H9 (cell line): ENCODE results near the gene LSP1. TPM values are rescaled to one million over a fixed set of nuclear protein-coding genes. Genes with fewer than 3 reads are reported as not detected.
"Not testable (repeated sequence)": the region's sequence is repeated elsewhere in the genome, so short reads cannot be mapped to it uniquely, and the experiment has no call there.

Experiments used
- DNase-seq: peaks from one replicate; pipeline ENCODE4 v3.0.0-alpha.2; 2017
- H2AFZ ChIP-seq: one replicate; pipeline ENCODE4 v1.6.1; 2013; ENCODE audit warnings: mild to moderate bottlenecking, low read length, control low read depth, moderate library complexity
- H2AK5ac ChIP-seq: 2 replicates; pipeline ENCODE4 v1.6.1; 2013; ENCODE audit warnings: low read length, control low read depth, mixed read lengths; ENCODE audit not compliant: insufficient read length
- H2BK120ac ChIP-seq: one replicate; pipeline ENCODE4 v1.6.1; 2013; ENCODE audit warnings: low read depth, mild to moderate bottlenecking, low read length, control low read depth, inconsistent platforms; ENCODE audit not compliant: poor library complexity, severe bottlenecking
- H2BK12ac ChIP-seq: 2 replicates; pipeline ENCODE4 v1.6.1; 2013; ENCODE audit warnings: low read length, control low read depth, mixed read lengths, low read depth; ENCODE audit not compliant: insufficient read length
- H2BK15ac ChIP-seq: 2 replicates; pipeline ENCODE4 v1.6.1; 2013; ENCODE audit warnings: low read depth, low read length, control low read depth
- H2BK20ac ChIP-seq: one replicate; pipeline ENCODE4 v1.6.1; 2013; ENCODE audit warnings: low read depth, mild to moderate bottlenecking, low read length, control low read depth, inconsistent platforms; ENCODE audit not compliant: poor library complexity, severe bottlenecking
- H2BK5ac ChIP-seq: 2 replicates; pipeline ENCODE4 v1.6.1; 2013; ENCODE audit warnings: low read length, control low read depth, mixed read lengths; ENCODE audit not compliant: insufficient read length
- H3K14ac ChIP-seq: 2 replicates; pipeline ENCODE4 v1.6.1; 2013; ENCODE audit warnings: low read length, control low read depth; ENCODE audit not compliant: insufficient read depth
- H3K18ac ChIP-seq: 2 replicates; pipeline ENCODE4 v1.6.1; 2013; ENCODE audit warnings: low read depth, mild to moderate bottlenecking, mixed read lengths, low read length, control low read depth; ENCODE audit not compliant: insufficient read length
- H3K23ac ChIP-seq: 2 replicates; pipeline ENCODE4 v1.6.1; 2013; ENCODE audit warnings: low read length, control low read depth, mixed read lengths, low read depth; ENCODE audit not compliant: insufficient read length
- H3K23me2 ChIP-seq: 2 replicates; pipeline ENCODE4 v1.6.1; 2013; ENCODE audit warnings: low read depth, mild to moderate bottlenecking, mixed read lengths, low read length, control low read depth; ENCODE audit not compliant: insufficient read length, poor library complexity, severe bottlenecking
- H3K27ac ChIP-seq: 2 replicates; pipeline ENCODE4 v1.5.1; 2013; ENCODE audit warnings: low read length, control low read depth, mixed read lengths, low read depth; ENCODE audit not compliant: insufficient read length
- H3K27me3 ChIP-seq: 2 replicates; pipeline ENCODE4 v1.6.1; 2013; ENCODE audit warnings: low read length, control low read depth, inconsistent platforms; ENCODE audit not compliant: insufficient read depth
- H3K4ac ChIP-seq: 2 replicates; pipeline ENCODE4 v1.6.1; 2013; ENCODE audit warnings: low read depth, mild to moderate bottlenecking, control low read depth, inconsistent platforms, low read length, moderate library complexity
- H3K4me1 ChIP-seq: 2 replicates; pipeline ENCODE4 v1.6.1; 2013; ENCODE audit warnings: low read length, control low read depth, inconsistent platforms; ENCODE audit not compliant: insufficient read depth
- H3K4me2 ChIP-seq: 2 replicates; pipeline ENCODE4 v1.6.1; 2013; ENCODE audit warnings: low read length, control low read depth, mixed read lengths; ENCODE audit not compliant: insufficient read length, insufficient read depth
- H3K56ac ChIP-seq: 2 replicates; pipeline ENCODE4 v1.6.1; 2013; ENCODE audit warnings: low read depth, mild to moderate bottlenecking, mixed read lengths, low read length, control low read depth; ENCODE audit not compliant: insufficient read length
- H3K79me1 ChIP-seq: 2 replicates; pipeline ENCODE4 v1.6.1; 2013; ENCODE audit warnings: low read depth, mild to moderate bottlenecking, moderate library complexity, low read length, control low read depth, inconsistent platforms; ENCODE audit not compliant: insufficient read depth, poor library complexity, severe bottlenecking
- H3K79me2 ChIP-seq: 2 replicates; pipeline ENCODE4 v1.6.1; 2013; ENCODE audit warnings: low read length, control low read depth, inconsistent platforms; ENCODE audit not compliant: insufficient read depth
- H3K9ac ChIP-seq: 2 replicates; pipeline ENCODE4 v1.6.1; 2013; ENCODE audit warnings: low read length, control low read depth, mixed read lengths; ENCODE audit not compliant: insufficient read length; ENCODE audit errors: extremely low read depth
- H3K9me3 ChIP-seq: one replicate; pipeline ENCODE4 v1.6.1; 2013; ENCODE audit warnings: low read depth, low read length, inconsistent platforms; ENCODE audit not compliant: control insufficient read depth
- H3T11ph ChIP-seq: one replicate; pipeline ENCODE4 v1.6.1; 2013; ENCODE audit warnings: mild to moderate bottlenecking, low read length, control low read depth, inconsistent platforms
- H4K20me1 ChIP-seq: one replicate; pipeline ENCODE4 v1.6.1; 2013; ENCODE audit not compliant: control insufficient read depth, insufficient read length, insufficient read depth
- H4K5ac ChIP-seq: 2 replicates; pipeline ENCODE4 v1.6.1; 2013; ENCODE audit warnings: low read depth, mild to moderate bottlenecking, mixed read lengths, low read length, control low read depth; ENCODE audit not compliant: insufficient read length
- H4K8ac ChIP-seq: replicated peaks from 2 replicates; pipeline ENCODE4 v1.6.1; 2013; ENCODE audit warnings: low read length, control low read depth, mixed read lengths, low read depth; ENCODE audit not compliant: insufficient read length
- H4K91ac ChIP-seq: 2 replicates; pipeline ENCODE4 v1.6.1; 2013; ENCODE audit warnings: low read depth, mild to moderate bottlenecking, moderate library complexity, mixed read lengths, low read length, control low read depth; ENCODE audit not compliant: insufficient read length
- H3K27ac Mint-ChIP-seq, 3 experiments: 2 replicates in 2 of 3; 3 replicates in 1 of 3; pipeline ENCODE4 v1.8.0; 2020 to 2021; ENCODE audit warnings: mixed read lengths in 3 of 3, mild to moderate bottlenecking in 1 of 3, moderate library complexity in 1 of 3
- H3K27me3 Mint-ChIP-seq: 2 replicates; pipeline ENCODE4 v1.8.0; 2021; ENCODE audit warnings: low read depth, mild to moderate bottlenecking, moderate library complexity, mixed read lengths
- H3K36me3 Mint-ChIP-seq, 3 experiments: 2 replicates in 2 of 3; 3 replicates in 1 of 3; pipeline ENCODE4 v1.8.0; 2020 to 2021; ENCODE audit warnings: low read depth in 3 of 3, mixed read lengths in 3 of 3; ENCODE audit not compliant: insufficient read depth in 1 of 3
- H3K4me1 Mint-ChIP-seq, 2 experiments: 2 replicates each; pipeline ENCODE4 v1.8.0; 2020; ENCODE audit warnings: mixed read lengths in 2 of 2
- H3K4me3 Mint-ChIP-seq, 2 experiments: 2 replicates in 1 of 2; 3 replicates in 1 of 2; pipeline ENCODE4 v1.8.0; 2020 to 2021; ENCODE audit warnings: mild to moderate bottlenecking in 2 of 2, mixed read lengths in 2 of 2, moderate library complexity in 1 of 2
- H3K9me3 Mint-ChIP-seq, 2 experiments: 2 replicates in 1 of 2; 3 replicates in 1 of 2; pipeline ENCODE4 v1.8.0; 2020; ENCODE audit warnings: mild to moderate bottlenecking in 2 of 2, mixed read lengths in 2 of 2, moderate library complexity in 1 of 2
- WGBS: extraction: QIAGEN DNeasy Blood & Tissue Kit; methylation state at CpG from one replicate; pipeline ENCODE4 v1.1.7; 2013; ENCODE audit warnings: missing lambda C conversion rate, low lambda C conversion rate, mixed read lengths; ENCODE audit not compliant: insufficient read length; ENCODE audit errors: extremely low coverage; 5-methylcytosine and 5-hydroxymethylcytosine counted together
- total RNA-seq: library from RNA; stranded (reverse); gene quantifications from 2 replicates; pipeline ENCODE4 v1.2.1, GENCODE V29; 2021
- TF ChIP-seq, protein P1 (sequence below): fragments of 200-600 bp; sonication (generic); conservative IDR thresholded peaks from 3 replicates; pipeline ENCODE4 v1.8.0; 2021; ENCODE audit warnings: antibody characterized with exemption, mild to moderate bottlenecking

The LSP1 gene
- total RNA-seq, 1 experiment from 2014 or later: not detected

DNA sequence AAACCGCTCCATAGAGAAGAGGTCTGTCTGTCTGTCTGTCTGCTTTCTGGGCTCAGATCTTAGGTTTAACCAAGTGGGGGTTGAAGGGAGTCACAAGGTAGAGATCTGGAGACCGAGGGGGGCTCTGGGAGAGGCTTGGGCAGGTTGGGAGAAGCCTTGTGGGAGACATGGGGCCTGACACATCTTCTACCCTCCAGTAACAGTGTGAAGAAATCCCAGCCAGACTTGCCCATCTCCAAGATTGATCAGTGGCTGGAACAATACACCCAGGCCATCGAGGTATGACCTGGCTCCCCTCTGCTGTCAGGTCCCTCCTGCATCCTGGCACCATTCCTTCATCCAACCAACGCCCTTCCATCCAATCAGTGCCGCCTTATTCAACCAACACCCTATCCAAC is 31.4 kb downstream of the LSP1 start:
- no peak overlapping the region for H4K5ac ChIP-seq
- H3K4ac ChIP-seq: no peak overlapping the region
- H2BK15ac ChIP-seq: no peak overlapping the region
- H3K27me3 ChIP-seq: no peaks in the 10 kb centered on the region
- H3K4me1 ChIP-seq: no peaks in the 10 kb centered on the region
- H3K9ac ChIP-seq: no peak overlapping the region
- no peak overlapping the region for H3T11ph ChIP-seq
- no peak overlapping the region for H3K27ac Mint-ChIP-seq
- H3K14ac ChIP-seq: no peak overlapping the region
- no peaks in the 10 kb centered on the region for H3K36me3 Mint-ChIP-seq
- no peak overlapping the region for H3K4me3 Mint-ChIP-seq
- no peak overlapping the region for H2BK120ac ChIP-seq
- WGBS: no CpG with 5 or more reads among the region's 5 CpGs
- H4K91ac ChIP-seq: no peak overlapping the region
- TF ChIP-seq, protein P1, sequence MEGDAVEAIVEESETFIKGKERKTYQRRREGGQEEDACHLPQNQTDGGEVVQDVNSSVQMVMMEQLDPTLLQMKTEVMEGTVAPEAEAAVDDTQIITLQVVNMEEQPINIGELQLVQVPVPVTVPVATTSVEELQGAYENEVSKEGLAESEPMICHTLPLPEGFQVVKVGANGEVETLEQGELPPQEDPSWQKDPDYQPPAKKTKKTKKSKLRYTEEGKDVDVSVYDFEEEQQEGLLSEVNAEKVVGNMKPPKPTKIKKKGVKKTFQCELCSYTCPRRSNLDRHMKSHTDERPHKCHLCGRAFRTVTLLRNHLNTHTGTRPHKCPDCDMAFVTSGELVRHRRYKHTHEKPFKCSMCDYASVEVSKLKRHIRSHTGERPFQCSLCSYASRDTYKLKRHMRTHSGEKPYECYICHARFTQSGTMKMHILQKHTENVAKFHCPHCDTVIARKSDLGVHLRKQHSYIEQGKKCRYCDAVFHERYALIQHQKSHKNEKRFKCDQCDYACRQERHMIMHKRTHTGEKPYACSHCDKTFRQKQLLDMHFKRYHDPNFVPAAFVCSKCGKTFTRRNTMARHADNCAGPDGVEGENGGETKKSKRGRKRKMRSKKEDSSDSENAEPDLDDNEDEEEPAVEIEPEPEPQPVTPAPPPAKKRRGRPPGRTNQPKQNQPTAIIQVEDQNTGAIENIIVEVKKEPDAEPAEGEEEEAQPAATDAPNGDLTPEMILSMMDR: no peak
- no peaks in the 10 kb centered on the region for H3K79me2 ChIP-seq
- no peak overlapping the region for H3K27ac ChIP-seq
- no peaks in the 10 kb centered on the region for H3K9me3 Mint-ChIP-seq
- H2BK5ac ChIP-seq: no peak overlapping the region
- no peak overlapping the region for H3K4me2 ChIP-seq
- no peaks in the 10 kb centered on the region for H3K4me1 Mint-ChIP-seq
- no peaks in the 10 kb centered on the region for H4K20me1 ChIP-seq
- H3K79me1 ChIP-seq: no peaks in the 10 kb centered on the region
- H3K9me3 ChIP-seq: no peaks in the 10 kb centered on the region
- no peaks in the 10 kb centered on the region for H3K23me2 ChIP-seq
- H3K56ac ChIP-seq: no peak overlapping the region
- H2AFZ ChIP-seq: no peak overlapping the region
- no peak overlapping the region for H2AK5ac ChIP-seq
- no peak overlapping the region for H2BK20ac ChIP-seq
- H4K8ac ChIP-seq: no peak overlapping the region
- H3K23ac ChIP-seq: no peak overlapping the region
- H3K18ac ChIP-seq: no peak overlapping the region
- peaks cover 18% of the 10 kb centered on the region for H3K27me3 Mint-ChIP-seq
- DNase-seq: no peak
- no peak overlapping the region for H2BK12ac ChIP-seq

DNA sequence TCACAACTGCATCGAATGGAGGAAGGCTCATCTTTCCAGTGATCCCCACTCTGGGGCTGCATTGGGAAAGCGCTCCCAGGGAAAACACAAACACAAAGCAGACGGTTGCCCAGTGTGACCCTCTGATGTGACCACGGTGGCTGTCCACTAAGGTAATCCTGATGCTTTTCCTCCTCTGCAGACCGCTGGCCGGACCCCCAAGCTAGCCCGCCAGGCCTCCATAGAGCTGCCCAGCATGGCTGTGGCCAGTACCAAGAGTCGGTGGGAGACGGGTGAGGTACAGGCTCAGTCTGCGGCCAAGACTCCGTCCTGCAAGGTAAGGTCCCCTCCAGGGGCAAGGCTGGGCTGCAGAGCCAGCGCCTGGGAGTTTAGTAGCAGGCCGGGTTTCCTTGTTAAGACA is 33.7 kb downstream of the LSP1 start:
- H3K4me2 ChIP-seq: not testable (repeated sequence)

More for the DNA sequence above, 33.7 kb downstream of the LSP1 start:
- not testable (repeated sequence) for H3K9me3 ChIP-seq, H3K27ac Mint-ChIP-seq, H4K20me1 ChIP-seq, H3K4me3 Mint-ChIP-seq, H2AFZ ChIP-seq, H2BK12ac ChIP-seq, DNase-seq, H4K5ac ChIP-seq, H2BK15ac ChIP-seq, H3K14ac ChIP-seq, H2BK5ac ChIP-seq, H3K23ac ChIP-seq, H3K79me2 ChIP-seq, H3K56ac ChIP-seq, H3K4me1 ChIP-seq, H3T11ph ChIP-seq, H2BK20ac ChIP-seq, H2BK120ac ChIP-seq, H3K4ac ChIP-seq, H3K18ac ChIP-seq, H4K91ac ChIP-seq, H3K79me1 ChIP-seq, H3K9ac ChIP-seq, H3K27me3 ChIP-seq, H3K9me3 Mint-ChIP-seq, H2AK5ac ChIP-seq, H3K4me1 Mint-ChIP-seq, H3K23me2 ChIP-seq, H3K36me3 Mint-ChIP-seq, H4K8ac ChIP-seq, H3K27ac ChIP-seq
- peaks cover 18% of the 10 kb centered on the region for H3K27me3 Mint-ChIP-seq
- no CpG with 5 or more reads among the region's 13 CpGs for WGBS
